ENCODE results near the gene ATP2B1.

- TF ChIP-seq CTCF (conservative IDR thresholded peaks at IDR 0.05) (no peak), ZFX (IDR thresholded peaks at IDR 0.05) (no peak)
Observed at GRCh38 chr12:89621521-89621920, 87.1 kb downstream of the ATP2B1 start.
